GM19438 (cell line): ENCODE data around the gene SLC52A1.
"Not testable (repeated sequence)": the region's sequence is repeated elsewhere in the genome, so short reads cannot be mapped to it uniquely, and the experiment has no call there.

Experiments
- ATAC-seq: cut with Tn5 transposase; IDR thresholded peaks from one replicate; pipeline ENCODE4 v1.9.1; 2021; ENCODE audit warnings: low read depth; ENCODE audit not compliant: unreplicated experiment

Gene SLC52A1

DNA sequence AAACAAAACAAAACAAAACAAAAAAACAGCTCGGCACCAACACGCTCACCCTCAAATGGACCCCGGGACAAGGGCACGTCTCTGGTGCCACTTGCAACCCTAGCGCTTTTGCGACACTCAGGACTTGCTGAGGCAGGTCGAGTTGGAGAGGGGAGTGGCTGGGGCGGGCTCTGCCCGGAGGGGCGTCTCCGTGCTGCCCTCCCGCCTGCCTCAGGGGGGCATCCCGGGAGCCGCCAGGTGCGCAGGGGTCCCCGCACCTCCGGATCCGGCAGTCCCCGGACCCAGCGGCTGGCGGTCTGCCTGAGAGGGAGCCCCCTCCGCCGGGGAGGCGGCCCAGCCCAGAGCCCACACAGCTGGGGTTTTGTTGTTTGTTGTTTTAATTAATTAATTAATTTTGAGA, at the start of gene SLC52A1:
Gene SLC52A1 (minus strand): TSS at position 112 of the 400 bp plus-strand sequence. CDS start 820 bp downstream, outside the sequence.
- ATAC-seq = no peak

DNA sequence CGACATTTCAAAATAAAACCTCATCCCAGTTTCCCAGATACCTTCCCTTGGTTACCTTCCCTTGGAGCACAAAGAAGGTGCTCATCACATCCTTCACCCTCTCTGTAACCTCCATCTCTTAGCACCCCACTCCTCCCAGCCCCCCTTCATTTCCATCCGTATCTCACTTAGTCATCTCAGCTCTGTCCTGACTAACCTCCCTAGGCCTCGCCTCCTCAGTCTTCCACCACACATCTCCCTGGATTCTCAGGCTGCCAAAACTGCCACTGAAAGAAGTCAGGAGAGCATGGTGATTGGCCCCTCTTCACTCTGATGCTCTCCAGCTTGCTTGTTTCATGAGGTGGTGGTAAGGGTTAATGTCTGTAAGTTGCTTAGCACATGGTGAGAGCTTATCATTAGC, 45.4 kb upstream of the SLC52A1 start:
- ATAC-seq = no peak

DNA sequence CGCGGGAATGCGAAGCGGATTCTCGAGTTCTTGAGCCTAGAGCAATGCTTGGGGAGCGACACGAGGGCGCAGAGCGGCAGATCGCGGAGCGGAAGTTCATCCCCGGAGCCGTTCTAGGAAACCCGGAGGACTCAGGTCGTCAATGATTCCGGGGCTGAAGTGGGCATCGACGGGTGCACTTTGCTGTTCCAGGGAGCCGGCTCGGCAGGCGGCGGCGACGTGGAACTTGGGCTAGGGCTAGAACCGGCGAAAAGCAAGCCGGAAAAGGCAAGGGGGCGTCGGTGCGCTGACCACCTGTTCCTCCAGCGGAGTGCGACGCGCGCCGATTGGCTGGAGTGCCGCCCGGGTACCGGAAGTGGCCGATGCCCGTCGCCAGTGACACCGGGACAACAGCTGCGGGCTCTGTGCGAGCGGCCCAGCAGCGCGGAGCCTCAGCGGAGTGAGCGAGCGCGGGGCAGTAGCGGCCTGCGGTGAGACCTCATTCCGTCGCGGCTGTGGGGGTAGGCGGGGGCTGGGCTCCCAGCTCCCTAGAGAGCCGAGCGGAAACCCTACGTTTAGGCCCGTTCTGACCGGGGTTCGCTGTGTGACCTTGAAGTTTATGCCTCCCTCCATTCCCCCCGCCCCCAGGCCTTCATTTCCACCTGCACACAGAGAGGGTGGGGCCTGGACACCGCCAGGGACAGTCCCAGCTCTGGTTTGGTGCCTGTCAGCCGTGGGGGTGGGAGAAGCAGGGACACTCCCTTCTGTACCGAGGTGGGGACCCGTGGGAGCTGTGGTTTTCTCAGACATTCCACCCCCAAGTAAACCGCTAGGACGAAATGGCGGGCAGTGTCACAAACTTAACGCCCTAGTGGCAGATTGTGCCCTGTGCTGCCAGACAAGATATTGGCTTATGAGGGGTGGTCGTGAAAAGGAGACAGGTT, 43.1 kb upstream of the SLC52A1 start, which contains the start of gene ZFP3:
Gene ZFP3 (plus strand): TSS at position 362 of the 923 bp plus-strand sequence. CDS start 13,038 bp downstream, outside the sequence.
- peak; percentile 77 for ATAC-seq

DNA sequence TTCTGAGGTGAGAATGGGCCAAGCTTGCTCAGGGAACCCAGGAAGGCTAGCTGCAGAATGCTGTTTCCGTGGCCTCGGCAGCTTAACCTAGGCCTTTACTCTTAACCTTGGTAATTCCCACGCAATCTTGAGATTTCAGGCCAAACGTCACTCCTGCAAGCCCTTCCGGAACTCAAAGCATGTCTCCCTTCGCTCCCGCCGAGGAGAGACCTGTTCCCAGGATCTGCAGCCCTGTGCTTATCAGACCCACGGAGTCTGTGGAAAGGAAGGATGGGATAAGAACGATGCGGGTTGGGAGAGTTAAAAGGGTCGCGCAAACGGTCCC, 42.5 kb upstream of the SLC52A1 start:
- no peak for ATAC-seq

DNA sequence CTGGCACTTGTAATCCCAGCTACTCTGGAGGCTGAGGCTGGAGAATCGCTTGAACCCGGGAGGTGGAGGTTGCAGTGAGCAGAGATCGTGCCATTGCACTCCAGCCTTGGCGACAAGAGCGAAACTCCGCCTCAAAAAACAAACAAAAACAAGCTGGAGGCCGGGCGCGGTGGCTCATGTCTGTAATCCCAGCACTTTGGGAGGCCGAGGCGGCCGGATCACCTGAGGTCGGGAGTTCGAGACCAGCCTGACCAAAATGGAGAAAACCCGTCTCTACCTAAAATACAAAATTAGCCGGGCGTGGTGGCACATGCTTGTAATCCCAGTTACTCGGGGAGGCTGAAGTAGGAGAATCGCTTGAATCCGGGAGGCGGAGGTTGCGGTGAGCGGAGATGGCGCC, 42.0 kb upstream of the SLC52A1 start:
- not testable (repeated sequence) for ATAC-seq

DNA sequence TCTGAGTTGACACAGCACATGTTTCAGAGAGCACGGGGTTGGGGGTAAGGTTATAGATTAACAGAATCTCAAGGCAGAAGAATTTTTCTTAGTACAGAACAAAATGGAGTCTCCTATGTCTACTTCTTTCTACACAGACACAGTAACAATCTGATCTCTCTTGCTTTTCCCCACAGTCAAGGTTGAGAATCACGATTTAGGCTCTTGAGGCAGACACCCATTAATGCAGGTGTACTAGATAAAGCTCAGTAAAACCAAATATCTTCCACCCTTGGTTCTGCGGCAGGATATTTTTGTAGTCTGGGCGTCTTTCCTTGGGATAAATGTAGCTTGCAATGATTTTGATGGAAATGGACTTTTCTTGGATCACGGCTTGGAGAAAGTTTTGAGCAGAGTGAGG, 40.2 kb upstream of the SLC52A1 start:
- not testable (repeated sequence) for ATAC-seq

DNA sequence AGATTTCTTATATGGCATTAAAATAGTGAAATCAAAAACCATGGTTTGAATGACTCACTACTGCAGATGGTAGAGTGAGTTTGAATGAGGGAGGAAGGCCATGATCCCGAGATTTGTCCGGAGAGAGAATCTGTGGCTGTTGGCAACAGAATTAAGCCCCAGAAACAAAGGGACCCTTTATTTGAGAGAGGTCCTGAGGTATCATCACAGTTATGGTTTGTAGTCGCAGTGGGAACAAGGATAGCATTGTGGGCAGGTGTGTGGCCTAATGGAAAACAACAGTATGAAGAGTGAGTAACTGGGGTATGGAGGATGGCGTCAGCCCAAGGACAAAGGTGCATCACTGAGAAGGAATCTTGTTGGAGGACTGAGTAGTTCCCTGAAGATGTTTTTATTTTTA, 34.5 kb upstream of the SLC52A1 start:
- ATAC-seq = no peak

DNA sequence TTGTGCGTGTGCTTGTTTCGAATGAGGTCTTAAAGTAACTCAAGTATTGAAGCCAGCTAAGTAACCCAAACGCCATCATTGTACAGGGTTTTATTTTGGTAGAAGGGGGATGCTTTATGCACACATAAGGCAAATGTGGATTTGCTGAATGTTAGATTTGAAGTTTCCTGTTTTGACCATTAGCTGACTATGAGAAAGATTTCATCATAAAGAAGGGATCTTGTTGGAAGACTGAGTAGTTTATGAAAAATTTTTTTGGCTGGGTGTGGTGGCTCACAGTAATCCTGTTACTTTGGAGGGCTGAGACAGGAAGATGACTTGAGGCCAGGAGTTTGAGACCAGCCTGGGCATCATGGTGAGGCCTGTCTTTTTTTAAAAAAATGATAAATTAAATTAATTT, 33.0 kb upstream of the SLC52A1 start:
- ATAC-seq = no peak

DNA sequence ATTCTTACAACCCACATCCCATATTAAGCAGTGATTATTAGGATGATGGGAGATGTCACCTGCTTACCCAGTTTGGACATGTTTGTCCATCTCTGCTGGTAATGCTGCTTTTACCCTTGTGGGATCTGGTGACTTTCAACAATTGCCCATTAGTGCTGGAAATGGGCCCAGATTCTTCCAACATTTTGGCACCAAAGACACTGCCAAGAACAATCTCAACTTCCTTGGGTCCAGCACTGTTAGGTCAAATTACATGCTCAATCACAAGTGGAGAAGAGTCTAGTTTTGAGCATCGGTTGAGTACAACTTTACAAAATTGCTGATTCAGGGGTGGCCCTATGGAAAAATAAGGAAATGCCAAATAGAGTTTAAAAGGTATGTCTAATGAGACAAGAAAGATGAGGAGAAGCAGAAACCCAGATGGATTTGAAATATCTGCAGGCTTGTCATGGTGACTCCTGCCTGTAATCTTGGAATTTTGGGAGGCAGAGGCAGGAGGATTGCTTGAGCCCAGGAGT, 30.1 kb upstream of the SLC52A1 start:
- ATAC-seq = no peak

DNA sequence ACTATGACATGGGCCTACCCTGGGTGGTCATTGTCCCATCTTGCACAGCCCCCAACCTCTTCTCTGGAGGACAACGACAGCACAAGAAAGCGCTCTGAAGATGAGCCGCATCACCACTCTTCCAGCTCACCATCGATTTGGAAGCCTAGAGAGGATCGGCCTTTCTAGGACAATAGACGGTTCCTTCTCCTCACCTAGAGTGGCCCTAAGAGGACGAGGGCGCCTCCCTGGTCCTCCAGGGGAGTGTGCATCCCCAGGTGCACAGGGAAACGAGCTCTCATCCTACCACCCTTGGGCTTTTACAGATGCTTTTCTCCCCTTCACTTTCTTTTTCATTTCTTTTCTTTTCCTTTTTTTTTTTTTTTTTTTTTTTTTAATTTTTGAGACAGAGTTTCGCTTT, 20.3 kb upstream of the SLC52A1 start:
- no peak for ATAC-seq

DNA sequence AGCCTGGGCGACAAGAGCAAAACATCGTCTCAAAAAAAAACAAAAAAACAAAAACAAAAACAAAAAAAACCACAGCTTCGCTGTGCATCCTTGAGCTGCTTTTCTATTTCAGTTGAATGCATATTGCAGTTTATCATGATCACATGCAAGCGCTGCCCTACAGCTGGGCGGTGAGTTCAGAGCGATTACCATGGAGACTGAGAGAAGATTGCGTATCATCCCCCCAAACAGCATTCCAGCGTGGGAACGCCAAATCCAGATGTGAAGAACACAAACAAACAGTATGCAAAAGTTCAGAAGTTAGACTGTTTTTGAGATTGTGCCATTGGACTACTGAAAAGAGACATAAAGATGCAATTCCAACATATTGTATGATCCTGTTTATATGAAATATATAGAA, 15.1 kb upstream of the SLC52A1 start:
- ATAC-seq = no peak

DNA sequence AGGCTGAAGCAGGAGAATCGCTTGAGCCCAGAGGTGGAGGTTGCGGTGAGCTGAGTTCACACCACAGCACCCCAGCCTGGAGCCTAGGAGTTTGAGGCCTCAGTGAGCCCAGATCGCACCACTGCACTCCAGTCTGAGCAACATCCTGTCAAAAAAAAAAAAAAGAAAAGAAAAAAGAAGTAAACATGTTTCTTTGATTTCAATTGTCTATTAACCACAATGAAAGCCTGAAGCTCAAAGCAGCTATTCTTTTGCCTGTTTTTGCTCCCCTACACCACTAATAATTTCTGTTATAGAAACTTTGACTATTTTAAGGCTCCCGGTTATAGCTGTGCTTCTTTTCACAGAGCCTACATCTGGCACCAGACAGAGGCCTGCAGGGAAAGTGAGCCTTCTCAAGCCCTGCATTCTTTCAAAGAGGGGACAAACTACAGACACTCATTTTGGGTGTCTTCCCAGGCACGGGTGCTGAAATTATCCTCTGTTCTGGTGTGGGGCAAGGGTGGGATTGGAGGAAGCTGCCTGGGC, 14.2 kb upstream of the SLC52A1 start:
- ATAC-seq = no peak

DNA sequence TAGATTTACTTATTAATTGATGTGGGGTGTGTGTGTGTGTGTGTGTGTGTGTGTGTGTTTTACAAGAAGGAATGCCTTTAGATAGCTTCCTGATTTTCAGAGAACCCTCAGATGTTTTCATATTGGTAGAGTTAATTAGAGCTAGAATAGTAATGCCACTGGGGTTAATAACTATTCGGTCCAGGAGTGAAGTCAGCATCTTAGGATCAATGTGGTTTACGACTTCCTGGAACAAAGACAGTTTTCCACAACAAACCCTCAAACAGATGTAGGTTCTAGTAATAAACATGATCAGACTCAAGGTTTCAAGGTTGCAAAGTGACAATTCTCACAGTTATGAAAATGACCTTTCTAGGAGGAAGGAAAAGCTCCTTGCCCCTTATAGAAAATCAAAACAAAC, 12.2 kb upstream of the SLC52A1 start:
- ATAC-seq = no peak

DNA sequence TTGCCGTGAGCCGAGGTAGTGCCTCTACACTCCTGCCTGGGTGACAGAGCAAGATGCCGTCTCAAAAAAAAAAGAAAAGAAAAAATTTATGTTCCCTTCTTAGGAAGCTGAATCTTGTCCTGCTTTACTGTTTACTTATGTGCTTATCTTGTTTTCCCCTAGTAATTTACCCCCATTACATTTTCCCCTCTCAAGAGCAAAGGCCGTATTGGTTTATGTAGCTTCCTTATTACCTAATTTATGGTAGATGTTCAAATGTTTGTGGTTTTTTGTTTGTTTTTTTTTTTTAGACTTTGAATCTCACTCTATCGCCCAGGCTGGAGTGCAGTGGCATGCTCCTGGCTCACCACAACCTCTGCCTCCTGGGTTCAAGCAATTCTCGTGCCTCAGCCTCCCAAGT, 10.3 kb upstream of the SLC52A1 start:
- ATAC-seq = no peak

DNA sequence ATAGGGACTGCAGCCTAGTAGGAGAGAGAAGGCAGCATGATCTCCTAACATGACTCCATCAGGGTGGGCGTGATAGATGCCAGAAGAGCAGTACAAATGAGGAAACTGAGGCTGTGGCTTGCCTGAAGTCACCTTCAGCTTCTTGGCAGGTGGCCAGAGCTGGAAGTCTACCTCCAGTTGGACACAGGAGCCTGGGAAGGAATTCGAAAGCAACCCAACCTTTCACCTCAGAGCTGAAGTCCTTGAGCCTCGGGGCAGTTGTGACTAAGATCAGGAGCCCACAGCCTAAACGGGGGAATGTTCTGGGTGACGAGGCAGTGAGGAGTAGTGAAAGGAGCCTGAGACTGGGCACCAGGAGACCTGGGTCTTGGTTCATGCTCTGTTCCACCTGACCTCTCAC, 9.4 kb upstream of the SLC52A1 start:
- no peak for ATAC-seq

DNA sequence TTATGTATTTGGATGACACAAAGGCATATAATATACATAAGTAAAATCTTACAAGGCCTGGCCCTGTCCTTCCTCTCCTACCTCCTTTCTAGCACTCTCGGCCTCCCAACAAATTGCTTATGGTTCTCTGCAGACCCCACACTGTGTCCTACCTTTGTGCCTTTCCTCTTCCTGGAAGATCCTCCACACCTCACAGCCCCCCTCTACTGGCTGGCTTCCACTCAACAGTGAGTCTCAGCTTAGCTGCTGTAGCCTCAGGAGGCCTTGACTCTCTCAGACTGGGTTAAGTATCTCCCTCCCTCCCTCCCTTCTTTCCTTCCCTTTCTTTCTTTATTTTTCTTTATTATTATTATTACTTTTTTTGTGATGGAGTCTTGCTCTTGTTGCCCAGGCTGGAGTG, 8.3 kb upstream of the SLC52A1 start:
- no peak for ATAC-seq

DNA sequence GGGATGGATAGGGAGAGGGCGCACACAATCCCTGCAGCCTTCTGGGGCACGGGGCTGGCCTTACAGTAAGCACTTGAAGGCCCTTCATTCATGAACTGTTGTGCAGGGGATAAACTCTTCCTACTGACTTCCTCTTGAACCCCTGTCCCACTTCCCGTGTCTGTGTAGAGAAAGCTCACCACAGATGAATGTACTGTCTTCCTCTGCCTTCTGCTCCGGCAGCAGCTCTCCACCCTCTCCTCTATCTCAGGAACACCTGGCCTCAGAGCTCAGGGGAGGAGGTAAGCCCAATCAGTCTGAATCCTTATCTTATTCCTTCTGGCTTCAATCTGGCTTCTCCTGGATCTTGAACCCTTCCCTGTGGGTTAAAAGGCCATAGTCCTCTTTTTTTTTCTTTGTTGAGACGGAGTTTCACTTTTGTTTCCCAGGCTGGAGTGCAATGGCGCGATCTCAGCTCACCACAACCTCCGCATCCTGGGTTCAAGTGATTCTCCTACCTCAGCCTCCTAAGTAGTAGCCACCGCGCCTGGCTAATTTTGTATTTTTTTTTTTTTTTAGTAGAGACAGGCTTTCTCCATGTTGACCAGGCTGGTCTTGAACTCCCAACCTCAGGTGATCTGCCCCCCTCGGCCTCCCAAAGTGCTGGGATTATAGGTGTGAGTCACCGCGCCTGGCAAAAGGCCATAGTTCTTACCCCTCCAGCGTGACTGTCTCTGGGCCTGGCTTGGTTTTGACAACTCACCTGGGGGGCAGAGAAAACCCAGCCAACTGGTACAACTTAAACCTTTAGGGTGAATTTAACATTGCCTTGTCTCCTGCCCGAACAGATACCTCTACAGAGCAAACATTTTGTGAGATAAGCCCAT, 7.2 kb upstream of the SLC52A1 start:
- no peak for ATAC-seq

DNA sequence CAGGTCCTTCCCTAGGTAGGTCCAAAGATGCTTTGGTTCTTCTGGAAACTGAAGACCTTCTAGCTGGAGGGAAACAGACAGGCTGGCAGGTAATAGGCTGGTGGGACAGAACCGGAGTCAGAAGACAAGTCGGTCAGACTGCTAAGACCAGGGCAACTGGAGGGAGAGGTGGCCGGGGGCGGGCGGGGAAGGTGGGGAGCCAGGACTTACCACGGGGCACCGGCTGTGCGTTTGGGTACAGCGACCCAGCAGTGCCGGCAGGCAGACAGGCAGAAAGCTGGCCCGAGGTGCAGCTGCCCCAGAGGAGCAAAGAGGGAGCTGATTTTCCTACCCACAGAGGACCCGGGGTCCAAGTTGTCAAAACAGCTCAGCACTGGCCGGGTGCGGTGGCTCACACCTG, 575 bp downstream of the SLC52A1 start:
- no peak for ATAC-seq

DNA sequence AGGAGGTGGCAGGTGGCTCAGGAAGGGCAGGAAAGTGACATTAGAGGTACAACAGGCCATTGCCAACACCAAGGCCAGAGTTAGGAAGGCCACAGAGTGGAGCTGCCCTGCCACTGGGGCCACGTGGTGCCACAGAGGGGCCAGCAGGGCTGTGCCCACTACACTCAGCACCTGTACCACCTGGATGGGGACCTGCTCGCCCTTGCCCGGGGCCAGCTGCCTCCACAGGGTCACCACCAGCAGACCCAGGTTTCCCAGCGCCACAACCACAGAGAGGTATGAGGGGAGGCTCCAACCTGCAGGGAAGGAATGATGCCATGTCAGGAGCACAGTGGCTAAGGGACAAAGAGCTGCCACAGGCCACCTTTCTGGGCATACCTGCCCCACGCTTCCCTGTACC, 1.2 kb downstream of the SLC52A1 start:
- ATAC-seq = no peak

DNA sequence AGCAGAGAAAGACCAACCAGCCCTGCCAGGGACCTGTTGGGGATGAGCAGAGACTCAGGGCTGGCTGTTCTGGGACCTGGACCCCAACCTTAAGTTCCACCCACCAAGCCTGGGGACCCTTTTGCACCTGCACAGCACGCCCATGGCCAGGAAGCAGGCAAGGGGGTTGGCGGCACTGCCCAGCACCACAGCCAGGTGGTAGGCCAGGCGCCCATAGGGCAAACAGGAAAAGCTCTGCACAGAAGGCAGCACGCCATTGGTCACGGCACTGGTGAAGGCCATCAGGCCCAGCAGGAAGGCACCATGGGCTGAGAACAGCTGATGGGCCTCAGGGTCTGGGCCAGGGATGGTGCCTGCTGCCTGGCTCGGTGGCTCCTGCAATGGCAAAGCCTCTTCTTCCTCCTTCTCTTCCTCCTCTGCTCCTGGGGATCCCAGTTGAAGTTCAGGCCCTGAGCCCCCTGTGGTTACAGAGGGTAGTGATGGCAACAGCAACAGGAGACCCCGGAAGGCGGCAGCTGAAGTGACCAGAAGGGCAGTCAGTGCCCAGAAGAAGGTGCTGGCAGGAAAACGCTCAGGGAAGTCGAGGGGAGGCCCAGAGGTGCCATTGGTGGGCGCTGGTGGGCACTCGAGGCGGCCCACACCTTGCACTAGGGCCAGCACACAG, 1.7 kb downstream of the SLC52A1 start:
- no peak for ATAC-seq

DNA sequence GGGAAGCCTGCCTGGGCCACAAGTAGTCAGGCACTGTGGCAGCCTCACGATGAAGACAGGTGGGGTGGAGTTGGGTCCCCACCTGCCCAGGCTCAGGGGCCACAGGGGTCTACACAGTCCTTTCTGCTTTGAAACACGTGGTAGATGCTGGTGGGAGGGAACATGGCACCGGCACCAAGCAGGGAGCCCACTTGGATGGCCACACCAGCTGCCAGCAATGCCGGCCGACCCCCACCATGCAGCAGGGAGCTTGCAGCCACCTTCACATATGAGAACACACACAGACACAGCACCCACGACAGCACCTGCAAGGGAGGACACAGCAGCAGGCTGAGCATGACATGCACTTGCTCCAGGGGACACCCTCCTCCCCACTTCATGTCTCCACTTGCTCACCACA, 2.4 kb downstream of the SLC52A1 start:
- ATAC-seq = no peak
